GM23338 (cell line): ENCODE measurements around the gene PLEKHA8. TPM values are rescaled to one million over a fixed set of nuclear protein-coding genes. Genes with fewer than 3 reads are reported as not detected.
A peak's percentile ranks its signal among the peaks of the same experiment; 100 is the strongest.

Experiments
- ATAC-seq: fragments of 200-7000 bp; cut with Tn5 transposase; 3 replicates; pipeline ENCODE4 v1.9.1; 2020
- DNase-seq: peaks from one replicate; pipeline ENCODE4 v3.0.0-alpha.2; 2015; ENCODE audit warnings: low spot score
- H2AFZ ChIP-seq: fragments of 200-600 bp; sonication (generic); 2 replicates; pipeline ENCODE4 v1.8.0; 2016; ENCODE audit warnings: antibody characterized with exemption, mild to moderate bottlenecking, moderate library complexity
- H3F3A ChIP-seq: fragments of 200-600 bp; sonication (generic); replicated peaks from 2 replicates; pipeline ENCODE4 v1.8.0; 2017; ENCODE audit warnings: antibody characterized with exemption, mixed run types, low read depth
- H3K27ac ChIP-seq: fragments of 200-600 bp; sonication (generic); 2 replicates; pipeline ENCODE4 v1.6.1; 2016; ENCODE audit warnings: low read depth
- H3K27me3 ChIP-seq: fragments of 200-600 bp; sonication (generic); 2 replicates; pipeline ENCODE4 v1.8.0; 2016; ENCODE audit warnings: mild to moderate bottlenecking, mixed run types, moderate library complexity; ENCODE audit not compliant: insufficient read depth
- H3K36me3 ChIP-seq: fragments of 200-600 bp; sonication (generic); 2 replicates; pipeline ENCODE4 v1.8.0; 2016; ENCODE audit warnings: mild to moderate bottlenecking; ENCODE audit not compliant: insufficient read depth
- H3K4me1 ChIP-seq: fragments of 200-600 bp; sonication (generic); 2 replicates; pipeline ENCODE4 v1.8.0; 2016; ENCODE audit warnings: mild to moderate bottlenecking, moderate library complexity; ENCODE audit not compliant: insufficient read depth
- H3K4me2 ChIP-seq: fragments of 200-600 bp; sonication (generic); 2 replicates; pipeline ENCODE4 v1.7.1; 2017; ENCODE audit warnings: mixed run types
- H3K4me3 ChIP-seq: fragments of 200-600 bp; sonication (generic); 2 replicates; pipeline ENCODE4 v1.6.1; 2016; ENCODE audit warnings: mixed run types
- H3K79me2 ChIP-seq: fragments of 200-600 bp; sonication (generic); replicated peaks from 2 replicates; pipeline ENCODE4 v1.8.0; 2017; ENCODE audit warnings: mild to moderate bottlenecking; ENCODE audit not compliant: insufficient read depth
- H3K9me2 ChIP-seq: fragments of 200-600 bp; sonication (generic); 2 replicates; pipeline ENCODE4 v1.8.0; 2017; ENCODE audit not compliant: insufficient read depth
- H4K20me1 ChIP-seq: fragments of 200-600 bp; sonication (generic); replicated peaks from 2 replicates; pipeline ENCODE4 v1.8.0; 2017; ENCODE audit warnings: mild to moderate bottlenecking; ENCODE audit not compliant: insufficient read depth
- H3K27ac Mint-ChIP-seq: 2 replicates; pipeline ENCODE4 v1.8.0; 2020; ENCODE audit warnings: inconsistent platforms, mild to moderate bottlenecking, moderate library complexity, mixed read lengths
- H3K27me3 Mint-ChIP-seq: 3 replicates; pipeline ENCODE4 v1.8.0; 2022; ENCODE audit warnings: low read depth, mild to moderate bottlenecking, moderate library complexity, mixed read lengths, inconsistent platforms; ENCODE audit not compliant: insufficient read depth, poor library complexity
- H3K36me3 Mint-ChIP-seq: 3 replicates; pipeline ENCODE4 v1.8.0; 2021; ENCODE audit warnings: low read depth, mild to moderate bottlenecking, inconsistent platforms, moderate library complexity, mixed read lengths
- H3K4me1 Mint-ChIP-seq: 3 replicates; pipeline ENCODE4 v1.8.0; 2020; ENCODE audit warnings: mild to moderate bottlenecking, inconsistent platforms, mixed read lengths
- H3K4me3 Mint-ChIP-seq: 3 replicates; pipeline ENCODE4 v1.8.0; 2021; ENCODE audit warnings: moderate library complexity, mild to moderate bottlenecking, inconsistent platforms, mixed read lengths
- H3K9me3 Mint-ChIP-seq: 3 replicates; pipeline ENCODE4 v1.8.0; 2020; ENCODE audit warnings: moderate library complexity, mild to moderate bottlenecking, inconsistent platforms, mixed read lengths
- CREB1 ChIP-seq: fragments of 250-450 bp; sonication (Bioruptor Pico); IDR thresholded peaks from 2 replicates; pipeline ENCODE4 v1.5.0; 2020; ENCODE audit warnings: low read depth, mild to moderate bottlenecking, moderate library complexity
- EZH2 ChIP-seq: fragments of 200-600 bp; sonication (generic); IDR thresholded peaks from one replicate; pipeline ENCODE4 v1.8.0; 2017; ENCODE audit warnings: antibody characterized with exemption, mild to moderate bottlenecking, low read depth; ENCODE audit not compliant: unreplicated experiment
- EZH2phosphoT487 ChIP-seq: fragments of 200-600 bp; sonication (generic); IDR thresholded peaks from one replicate; pipeline ENCODE4 v1.8.1; 2018; ENCODE audit warnings: antibody characterized with exemption; ENCODE audit not compliant: unreplicated experiment
- JUNB ChIP-seq: IDR thresholded peaks from one replicate; pipeline ENCODE4 v1.6.1; 2016; ENCODE audit warnings: antibody characterized with exemption; ENCODE audit not compliant: unreplicated experiment
- POLR2AphosphoS5 ChIP-seq: IDR thresholded peaks from 2 replicates; pipeline ENCODE4 v1.6.1; 2016; ENCODE audit warnings: antibody characterized with exemption, low read depth
- ZNF331 ChIP-seq: fragments of 250-450 bp; sonication (Bioruptor Pico); IDR thresholded peaks from 2 replicates; pipeline ENCODE4 v1.5.0; 2020; ENCODE audit warnings: low read depth, mild to moderate bottlenecking, moderate library complexity
- polyA plus RNA-seq: library from polyadenylated mRNA; unstranded; fragments of >200 nt; fragmentation: Nextera tagmentation; extraction: Ambion mirVana; gene quantifications from 2 replicates; pipeline ENCODE4 v1.2.1, GENCODE V29; 2016
- total RNA-seq: library from RNA; depleted of rRNA; stranded (reverse); fragments of >200 nt; shearing (Covaris generic); gene quantifications from 2 replicates; pipeline ENCODE4 v1.2.3, GENCODE V29; 2014
- TF ChIP-seq, protein P1 (sequence below): IDR thresholded peaks from 2 replicates; pipeline ENCODE4 v1.6.1; 2016; ENCODE audit warnings: antibody characterized with exemption
- TF ChIP-seq, protein P2 (sequence below), 2 experiments: fragments of 200-600 bp in 1 of 2; sonication (generic) in 1 of 2; conservative IDR thresholded peaks; 2 replicates each; pipeline versions ENCODE4 v1.5.1 to v1.6.1; 2016 to 2017; ENCODE audit warnings: antibody characterized with exemption in 2 of 2, low read depth in 2 of 2, mild to moderate bottlenecking in 2 of 2, moderate library complexity in 1 of 2

The PLEKHA8 gene
- total and polyA plus RNA-seq, 2 experiments from 2014 or later, result 11.6 to 44.9 TPM

DNA sequence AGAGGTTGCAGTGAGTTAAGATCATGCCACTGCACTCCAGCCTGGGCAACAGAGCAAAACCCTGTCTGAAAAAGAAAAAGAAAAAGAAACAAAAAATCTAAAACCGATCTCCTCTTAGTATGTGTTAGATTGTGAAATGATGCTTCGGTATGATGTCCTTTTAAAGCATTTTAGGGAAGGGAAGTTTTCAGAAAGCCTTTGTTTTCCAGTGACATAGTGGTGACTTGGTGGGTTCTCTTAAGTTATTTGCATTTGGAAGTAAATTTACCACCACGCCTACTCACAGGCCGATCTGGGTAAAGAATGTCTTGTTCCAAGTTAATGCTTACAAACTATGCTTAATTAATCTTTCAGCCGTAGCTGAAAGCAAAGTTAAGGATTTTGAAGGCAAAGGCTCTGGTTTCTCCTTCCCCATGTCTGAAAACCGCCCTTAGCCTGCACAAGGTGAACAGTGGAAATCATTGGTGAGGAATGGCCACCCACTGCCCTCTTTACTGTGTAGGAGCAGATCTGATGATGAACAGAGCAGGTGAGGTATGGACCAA is 117.3 kb downstream of the PLEKHA8 start:
- Mint-ChIP-seq H3K36me3 (no peaks in the 10 kb centered on the region), H3K27ac (no peak overlapping the region), H3K4me1 (no peaks in the 10 kb centered on the region; the same call in 2 of the 3 replicates), H3K9me3 (no peaks in the 10 kb centered on the region), H3K27me3 (no peaks in the 10 kb centered on the region), H3K4me3 (no peak overlapping the region)
- H2AFZ ChIP-seq, result no peak overlapping the region
- H3K79me2 ChIP-seq, result peaks cover 1% of the 10 kb centered on the region; the same call in 1 of the 2 replicates
- H3K4me1 ChIP-seq, result 0 out of 2 replicates have a peak, but pooled peaks cover 4% of the 10 kb centered on the region
- H3K36me3 ChIP-seq, result no peaks in the 10 kb centered on the region
- ATAC-seq (no peak), DNase-seq (no peak)
- no peaks in the 10 kb centered on the region for H3F3A ChIP-seq
- H4K20me1 ChIP-seq, result peaks cover 6% of the 10 kb centered on the region; the same call in 1 of the 2 replicates
- H3K9me2 ChIP-seq, result no peaks in the 10 kb centered on the region
- H3K4me2 ChIP-seq, result no peak overlapping the region
- H3K4me3 ChIP-seq, result no peak overlapping the region
- H3K27ac ChIP-seq, result no peak overlapping the region
- H3K27me3 ChIP-seq, result no peaks in the 10 kb centered on the region
- TF ChIP-seq, protein P1, sequence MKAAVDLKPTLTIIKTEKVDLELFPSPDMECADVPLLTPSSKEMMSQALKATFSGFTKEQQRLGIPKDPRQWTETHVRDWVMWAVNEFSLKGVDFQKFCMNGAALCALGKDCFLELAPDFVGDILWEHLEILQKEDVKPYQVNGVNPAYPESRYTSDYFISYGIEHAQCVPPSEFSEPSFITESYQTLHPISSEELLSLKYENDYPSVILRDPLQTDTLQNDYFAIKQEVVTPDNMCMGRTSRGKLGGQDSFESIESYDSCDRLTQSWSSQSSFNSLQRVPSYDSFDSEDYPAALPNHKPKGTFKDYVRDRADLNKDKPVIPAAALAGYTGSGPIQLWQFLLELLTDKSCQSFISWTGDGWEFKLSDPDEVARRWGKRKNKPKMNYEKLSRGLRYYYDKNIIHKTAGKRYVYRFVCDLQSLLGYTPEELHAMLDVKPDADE, result no peak
- TF ChIP-seq CREB1 (CRISPR knock-in tag), result no peak
- TF ChIP-seq EZH2, result no peak

DNA sequence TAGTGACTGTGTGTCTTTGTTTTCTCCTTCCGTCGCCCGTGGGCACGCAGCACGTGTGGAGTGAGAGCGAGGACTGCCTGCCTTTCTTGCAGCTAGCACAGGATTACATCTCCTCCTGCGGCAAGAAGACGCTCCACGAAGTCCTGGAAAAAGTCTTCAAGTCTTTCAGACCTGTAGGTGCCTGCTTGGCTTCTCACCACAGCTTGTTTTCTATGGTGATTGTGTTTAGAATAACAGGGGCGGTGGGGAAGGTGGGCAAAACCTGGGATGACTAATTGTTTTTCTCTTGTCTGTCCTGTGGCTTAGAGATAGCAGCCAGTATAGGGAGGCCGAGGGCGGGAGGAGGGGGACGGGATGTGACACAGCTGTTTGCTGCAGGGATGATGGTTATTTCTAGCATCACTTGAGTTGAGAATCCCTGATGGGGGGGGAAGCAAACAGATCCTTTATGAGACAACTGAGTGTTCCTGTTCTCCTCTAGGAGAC is 118.0 kb downstream of the PLEKHA8 start:
- ATAC-seq, result peak; percentile 34; the same call in 2 of the 3 replicates
- Mint-ChIP-seq H3K4me1 (no peaks in the 10 kb centered on the region; the same call in 2 of the 3 replicates), H3K36me3 (no peaks in the 10 kb centered on the region), H3K27ac (no peak overlapping the region), H3K4me3 (no peak overlapping the region), H3K9me3 (no peaks in the 10 kb centered on the region), H3K27me3 (no peaks in the 10 kb centered on the region)
- peaks cover 7% of the 10 kb centered on the region; the same call in 1 of the 2 replicates for H4K20me1 ChIP-seq
- H3F3A ChIP-seq, result no peaks in the 10 kb centered on the region
- H3K36me3 ChIP-seq, result no peaks in the 10 kb centered on the region
- TF ChIP-seq, protein P2, sequence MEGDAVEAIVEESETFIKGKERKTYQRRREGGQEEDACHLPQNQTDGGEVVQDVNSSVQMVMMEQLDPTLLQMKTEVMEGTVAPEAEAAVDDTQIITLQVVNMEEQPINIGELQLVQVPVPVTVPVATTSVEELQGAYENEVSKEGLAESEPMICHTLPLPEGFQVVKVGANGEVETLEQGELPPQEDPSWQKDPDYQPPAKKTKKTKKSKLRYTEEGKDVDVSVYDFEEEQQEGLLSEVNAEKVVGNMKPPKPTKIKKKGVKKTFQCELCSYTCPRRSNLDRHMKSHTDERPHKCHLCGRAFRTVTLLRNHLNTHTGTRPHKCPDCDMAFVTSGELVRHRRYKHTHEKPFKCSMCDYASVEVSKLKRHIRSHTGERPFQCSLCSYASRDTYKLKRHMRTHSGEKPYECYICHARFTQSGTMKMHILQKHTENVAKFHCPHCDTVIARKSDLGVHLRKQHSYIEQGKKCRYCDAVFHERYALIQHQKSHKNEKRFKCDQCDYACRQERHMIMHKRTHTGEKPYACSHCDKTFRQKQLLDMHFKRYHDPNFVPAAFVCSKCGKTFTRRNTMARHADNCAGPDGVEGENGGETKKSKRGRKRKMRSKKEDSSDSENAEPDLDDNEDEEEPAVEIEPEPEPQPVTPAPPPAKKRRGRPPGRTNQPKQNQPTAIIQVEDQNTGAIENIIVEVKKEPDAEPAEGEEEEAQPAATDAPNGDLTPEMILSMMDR (conservative IDR thresholded peaks at IDR 0.05; ENCODE audit: low read depth in 2 of 2), result no peak
- TF ChIP-seq ZNF331 (CRISPR knock-in tag) (no peak), CREB1 (CRISPR knock-in tag) (no peak)
- H3K4me2 ChIP-seq, result no peak overlapping the region
- DNase-seq, result no peak
- H3K27me3 ChIP-seq, result no peaks in the 10 kb centered on the region
- H3K9me2 ChIP-seq, result no peaks in the 10 kb centered on the region
- H3K4me3 ChIP-seq, result no peak overlapping the region
- no peak overlapping the region for H2AFZ ChIP-seq
- H3K79me2 ChIP-seq, result no peaks in the 10 kb centered on the region; the same call in 1 of the 2 replicates
- no peak overlapping the region for H3K27ac ChIP-seq
- 0 out of 2 replicates have a peak, but pooled peaks cover 4% of the 10 kb centered on the region for H3K4me1 ChIP-seq

DNA sequence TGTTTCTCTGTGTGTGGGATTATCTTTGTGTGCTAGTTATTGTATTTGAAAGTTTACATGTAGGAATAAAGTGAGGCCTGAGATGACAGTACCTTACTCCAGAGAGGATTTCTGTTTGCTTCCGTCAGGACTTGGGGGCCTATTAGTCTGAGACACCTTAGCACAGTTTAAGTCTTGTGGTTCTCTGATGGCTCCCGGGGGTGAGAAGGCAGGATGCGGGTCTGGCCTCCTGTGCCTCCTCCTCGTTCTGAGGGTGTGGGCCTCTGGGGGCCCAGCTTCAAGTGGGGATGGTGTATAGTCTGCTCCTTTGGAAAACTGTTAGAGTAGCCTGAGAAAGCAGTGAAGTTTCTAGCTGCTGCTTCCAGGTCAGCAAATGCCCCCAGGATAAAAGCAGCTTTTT is 119.0 kb downstream of the PLEKHA8 start:
- no peaks in the 10 kb centered on the region for H3F3A ChIP-seq
- DNase-seq (no peak), ATAC-seq (no peak)
- Mint-ChIP-seq H3K4me1 (no peaks in the 10 kb centered on the region; the same call in 2 of the 3 replicates), H3K36me3 (no peaks in the 10 kb centered on the region), H3K4me3 (no peak overlapping the region), H3K27ac (no peak overlapping the region), H3K27me3 (no peaks in the 10 kb centered on the region), H3K9me3 (no peaks in the 10 kb centered on the region)
- H3K27me3 ChIP-seq, result no peaks in the 10 kb centered on the region
- H3K4me1 ChIP-seq, result 0 out of 2 replicates have a peak, but pooled peaks cover 4% of the 10 kb centered on the region
- H3K9me2 ChIP-seq, result no peaks in the 10 kb centered on the region
- H3K27ac ChIP-seq, result no peak overlapping the region
- H3K79me2 ChIP-seq, result no peaks in the 10 kb centered on the region; the same call in 1 of the 2 replicates
- H2AFZ ChIP-seq, result no peak overlapping the region
- H4K20me1 ChIP-seq, result peaks cover 7% of the 10 kb centered on the region; the same call in 1 of the 2 replicates
- no peaks in the 10 kb centered on the region for H3K36me3 ChIP-seq
- H3K4me3 ChIP-seq, result no peak overlapping the region
- H3K4me2 ChIP-seq, result no peak overlapping the region
- TF ChIP-seq EZH2phosphoT487, result no peak
- no peak for TF ChIP-seq CREB1 (CRISPR knock-in tag)
- TF ChIP-seq, protein P2 (conservative IDR thresholded peaks at IDR 0.05; ENCODE audit: low read depth in 2 of 2), result no peak
- no peak for TF ChIP-seq EZH2
- TF ChIP-seq JUNB, result no peak
- no peak for TF ChIP-seq POLR2AphosphoS5
